Activated CD4-positive, alpha-beta T cell treated with anti-CD3 and anti-CD28 coated beads, Interleukin-2, amount 50 U/mL, for 48 hours (primary cell): Measurements from ENCODE around the gene RICTOR.
"Not testable (repeated sequence)": the region's sequence is repeated elsewhere in the genome, so short reads cannot be mapped to it uniquely, and the experiment has no call there.

Source experiments
- DNase-seq, 2 experiments: peaks; one replicate each; pipeline ENCODE4 v3.0.0-alpha.2; 2020

The RICTOR gene

DNA sequence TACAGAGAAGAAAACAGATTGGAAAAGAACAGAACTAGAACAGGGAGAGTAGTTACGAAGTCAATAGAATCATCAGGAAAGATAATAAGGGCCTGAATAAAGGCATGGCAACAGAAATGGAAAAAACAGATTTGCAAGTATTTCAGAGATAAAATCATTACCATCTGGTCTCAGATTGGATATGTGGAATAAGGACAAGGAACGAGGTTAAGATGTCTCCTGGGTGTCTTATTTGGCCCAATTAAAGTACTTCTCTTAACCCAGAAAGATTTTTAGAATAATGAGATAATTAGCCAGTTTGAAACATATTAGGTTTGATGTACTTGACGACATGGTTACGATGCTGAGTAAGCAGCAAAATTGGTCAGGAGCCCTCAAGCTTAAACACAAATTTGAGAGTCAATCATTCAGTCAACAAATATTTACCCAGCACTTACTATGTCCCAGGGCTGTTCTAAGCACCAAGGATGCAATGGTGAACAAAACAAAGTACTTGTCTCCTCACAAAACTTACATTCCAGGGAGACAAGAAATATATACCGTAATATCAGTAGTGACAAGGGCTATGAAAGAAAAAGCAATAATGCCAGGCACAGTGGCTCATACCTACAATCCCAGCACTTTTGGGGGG, 18.3 kb downstream of the RICTOR start:
- no peak for DNase-seq

DNA sequence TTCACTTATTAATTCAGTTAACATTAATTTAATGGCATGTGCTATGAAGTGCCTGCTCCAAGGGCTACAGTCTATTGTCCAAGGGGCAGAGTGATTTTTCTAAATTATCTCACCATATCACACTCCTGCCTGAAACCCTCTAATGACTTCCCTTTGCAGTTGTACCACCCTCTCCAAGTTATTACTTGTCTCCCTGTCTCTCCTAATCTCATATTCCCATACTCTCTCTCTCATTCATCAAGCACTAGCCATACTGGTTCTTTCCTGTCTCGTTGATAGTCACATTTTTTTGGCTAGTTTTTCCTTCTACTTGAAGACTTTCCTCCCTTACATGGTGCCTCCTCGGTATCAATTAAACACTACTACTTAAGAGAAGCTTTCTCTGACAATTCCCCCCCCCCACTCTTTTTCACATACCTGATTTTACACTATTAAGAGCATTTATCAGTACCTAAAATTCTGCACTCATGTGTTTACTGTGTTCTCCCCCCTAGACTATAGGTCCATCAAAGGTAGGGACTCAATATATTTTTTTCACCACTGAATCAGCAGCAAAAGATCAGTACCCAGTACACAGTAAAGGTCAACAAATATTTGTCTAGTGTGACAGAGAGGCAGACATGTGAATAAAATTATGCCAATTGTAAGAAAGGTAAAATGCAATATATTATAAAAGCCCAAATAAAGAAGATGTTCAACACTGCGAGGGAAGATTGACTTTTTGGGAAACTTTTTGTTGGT, 19.0 kb downstream of the RICTOR start:
- no peak for DNase-seq

GRCh38 chr5:39053189-39053588, 21.0 kb downstream of the RICTOR start:
- DNase-seq, result no peak

DNA sequence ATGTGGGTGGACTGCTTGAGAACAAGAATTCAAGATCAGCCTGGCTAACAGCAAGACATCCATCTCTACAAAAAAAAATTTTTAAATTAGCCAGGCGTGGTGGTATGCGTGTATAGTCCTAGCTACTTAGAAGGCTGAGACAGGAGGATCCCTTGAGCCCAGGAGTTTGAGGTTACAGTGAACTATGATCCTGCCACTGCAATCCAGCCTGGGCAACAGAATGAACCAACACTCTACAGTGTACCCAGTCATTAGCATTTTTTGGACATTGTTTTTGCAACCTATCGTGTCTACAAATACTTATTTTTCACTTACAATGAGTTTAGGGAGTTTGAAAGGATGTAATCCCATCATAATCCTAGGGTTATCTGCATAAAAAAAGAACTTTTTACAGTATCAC, 22.1 kb downstream of the RICTOR start:
- DNase-seq, result no peak

DNA sequence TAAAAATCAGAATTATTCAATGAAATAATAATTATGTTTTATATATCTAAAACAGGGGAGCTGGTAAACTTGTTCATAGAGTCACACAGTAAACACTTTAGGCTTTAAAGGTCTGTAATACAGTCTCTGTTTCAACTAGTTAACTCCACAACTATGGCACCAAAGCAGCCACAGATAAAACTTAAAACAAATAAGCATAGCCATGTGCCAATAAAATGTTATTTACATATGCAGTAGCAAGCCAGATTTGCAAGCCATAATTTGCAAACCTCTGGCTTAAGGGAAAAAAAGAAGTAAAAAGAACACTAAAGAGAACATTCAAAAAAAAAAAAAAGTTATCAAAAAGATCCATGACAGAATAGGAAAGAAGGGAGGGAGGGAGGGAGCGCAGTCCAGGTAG, 24.9 kb downstream of the RICTOR start:
- DNase-seq, result no peak

DNA sequence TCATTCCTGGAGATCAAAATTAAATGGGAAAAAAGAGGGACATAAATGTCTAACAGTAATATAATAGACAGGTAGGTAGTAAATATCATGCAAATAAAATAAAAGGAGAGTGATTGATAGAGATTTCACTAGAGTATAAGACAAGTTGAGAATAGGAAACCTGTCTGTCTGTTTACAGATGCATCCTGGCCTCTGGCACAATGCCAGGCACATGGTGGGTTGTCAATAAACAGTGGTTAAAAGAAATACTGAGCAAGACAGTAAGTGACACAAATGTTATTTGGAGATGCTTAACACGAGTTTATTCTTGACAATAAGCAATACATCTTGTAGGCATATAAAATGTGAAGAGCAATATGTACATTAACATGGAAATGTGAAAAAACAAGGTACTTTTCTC, 33.3 kb downstream of the RICTOR start:
- DNase-seq, result no peak

DNA sequence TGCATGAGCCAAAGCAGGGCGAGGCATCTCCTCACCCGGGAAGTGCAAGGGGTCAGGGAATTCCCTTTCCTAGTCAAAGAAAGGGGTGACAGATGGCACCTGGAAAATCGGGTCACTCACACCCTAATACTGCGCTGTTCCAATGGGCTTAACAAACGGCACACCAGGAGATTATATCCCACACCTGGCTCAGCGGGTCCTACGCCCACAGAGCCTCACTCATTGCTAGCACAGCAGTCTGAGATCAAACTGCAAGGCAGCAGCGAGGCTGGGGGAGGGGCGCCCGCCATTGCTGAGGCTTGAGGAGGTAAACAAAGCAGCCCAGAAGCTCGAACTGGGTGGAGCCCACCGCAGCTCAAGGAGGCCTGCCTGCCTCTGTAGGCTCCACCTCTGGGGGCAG, 39.7 kb downstream of the RICTOR start:
- not testable (repeated sequence) for DNase-seq

DNA sequence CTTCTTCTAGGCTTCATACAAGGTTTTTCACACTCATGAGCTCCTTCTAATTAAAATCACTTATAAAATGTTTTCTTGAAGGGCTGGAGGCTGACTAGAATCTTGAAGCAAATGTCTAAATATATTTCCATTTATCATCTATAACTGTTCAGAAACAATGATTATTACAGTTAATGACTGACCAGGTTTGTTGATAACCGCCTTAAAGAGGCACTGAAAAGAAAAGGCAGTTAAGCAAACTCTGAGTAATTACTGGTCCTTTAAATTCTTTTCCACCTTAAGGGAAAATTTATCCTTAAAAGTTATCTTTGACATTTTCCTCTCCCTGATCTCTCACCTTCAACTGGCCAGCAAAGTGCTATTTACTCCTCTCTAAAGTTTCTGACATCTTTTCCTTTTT, 43.2 kb downstream of the RICTOR start:
- no peak for DNase-seq

DNA sequence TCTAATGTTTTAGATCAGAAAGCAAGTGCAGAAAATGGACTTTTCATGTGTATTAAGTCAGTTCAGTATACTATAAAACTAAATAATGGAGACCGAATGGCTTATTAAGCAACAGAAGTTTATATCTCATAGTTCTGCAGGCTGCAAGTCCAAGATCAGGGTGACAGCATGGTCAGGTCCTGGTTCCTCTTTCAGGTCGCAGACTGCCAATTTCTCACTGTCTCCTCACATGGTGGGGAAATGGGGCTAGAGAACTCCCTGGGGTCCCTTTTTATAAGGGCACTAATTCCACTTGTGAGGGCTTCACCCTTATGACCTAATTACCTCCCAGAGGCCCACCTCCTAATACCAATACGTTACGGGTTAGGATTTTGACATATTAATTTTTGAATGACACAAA, 48.7 kb downstream of the RICTOR start:
- no peak for DNase-seq

GRCh38 chr5:39024884-39025283, 49.3 kb downstream of the RICTOR start:
- DNase-seq, result no peak

DNA sequence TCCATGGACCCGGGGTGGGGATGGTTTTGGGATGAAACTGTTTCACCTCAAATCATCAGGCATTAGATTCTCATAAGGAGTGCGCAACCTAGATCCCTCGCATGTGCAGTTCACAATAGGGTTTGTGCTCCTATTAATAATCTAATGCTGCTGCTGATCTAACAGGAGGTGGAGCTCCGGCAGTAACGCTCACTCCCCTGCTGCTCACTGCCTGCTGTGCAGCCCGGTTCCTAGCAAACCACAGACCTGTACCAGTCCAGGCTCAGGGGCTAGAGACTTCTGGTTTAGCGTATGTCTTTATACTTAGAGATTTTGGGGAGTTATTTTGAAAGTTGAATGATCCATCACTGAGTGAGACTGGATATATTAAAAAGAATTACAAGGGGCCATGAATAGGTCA, 50.2 kb downstream of the RICTOR start:
- DNase-seq, result no peak

DNA sequence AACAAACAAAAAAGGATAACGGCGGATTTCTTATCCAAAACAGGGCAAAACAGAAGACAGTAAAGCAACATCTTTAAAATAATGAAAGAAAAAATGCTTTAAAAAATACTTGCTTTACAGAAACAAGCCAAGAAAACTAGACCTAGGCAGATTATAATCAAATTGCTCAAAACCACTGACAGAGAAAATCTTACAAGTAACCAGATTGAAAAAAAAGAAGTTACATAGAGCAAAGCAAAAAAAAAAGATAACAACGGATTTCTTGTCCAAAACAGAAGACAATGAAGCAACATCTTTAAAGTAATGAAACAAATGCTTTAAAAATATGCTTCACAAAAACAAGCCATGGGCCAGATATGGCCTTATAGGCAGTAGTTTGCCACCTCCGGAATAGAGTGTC, 51.1 kb downstream of the RICTOR start:
- no peak for DNase-seq

GRCh38 chr5:39022151-39022550, 52.0 kb downstream of the RICTOR start:
- DNase-seq, result no peak

GRCh38 chr5:39021413-39021812, 52.8 kb downstream of the RICTOR start:
- DNase-seq, result no peak

DNA sequence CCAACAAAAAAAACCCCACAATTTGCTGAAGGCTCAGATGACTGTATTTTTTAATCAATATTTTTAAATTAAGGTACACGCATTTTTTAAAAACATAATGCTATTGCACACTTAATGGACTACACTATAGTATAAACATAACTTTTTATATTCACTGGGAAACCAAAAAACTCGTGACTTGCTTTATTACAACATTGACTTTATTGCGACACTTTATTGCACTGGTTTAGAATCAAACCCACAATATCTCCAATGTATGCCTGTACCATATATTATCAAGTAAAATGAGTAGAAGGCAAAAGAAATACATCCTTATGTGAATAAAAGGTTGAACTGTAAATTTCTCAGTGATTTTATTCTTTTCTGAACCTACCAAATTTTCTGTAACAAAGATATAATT, 53.7 kb downstream of the RICTOR start:
- DNase-seq, result no peak

- DNase-seq, result no peak
Measured at GRCh38 chr5:39019254-39019653, 54.9 kb downstream of the RICTOR start.

- no peak for DNase-seq
Measured at GRCh38 chr5:39017504-39017903, 56.7 kb downstream of the RICTOR start.

- DNase-seq, result no peak
Measured at GRCh38 chr5:39016587-39017275, 57.5 kb downstream of the RICTOR start.

DNA sequence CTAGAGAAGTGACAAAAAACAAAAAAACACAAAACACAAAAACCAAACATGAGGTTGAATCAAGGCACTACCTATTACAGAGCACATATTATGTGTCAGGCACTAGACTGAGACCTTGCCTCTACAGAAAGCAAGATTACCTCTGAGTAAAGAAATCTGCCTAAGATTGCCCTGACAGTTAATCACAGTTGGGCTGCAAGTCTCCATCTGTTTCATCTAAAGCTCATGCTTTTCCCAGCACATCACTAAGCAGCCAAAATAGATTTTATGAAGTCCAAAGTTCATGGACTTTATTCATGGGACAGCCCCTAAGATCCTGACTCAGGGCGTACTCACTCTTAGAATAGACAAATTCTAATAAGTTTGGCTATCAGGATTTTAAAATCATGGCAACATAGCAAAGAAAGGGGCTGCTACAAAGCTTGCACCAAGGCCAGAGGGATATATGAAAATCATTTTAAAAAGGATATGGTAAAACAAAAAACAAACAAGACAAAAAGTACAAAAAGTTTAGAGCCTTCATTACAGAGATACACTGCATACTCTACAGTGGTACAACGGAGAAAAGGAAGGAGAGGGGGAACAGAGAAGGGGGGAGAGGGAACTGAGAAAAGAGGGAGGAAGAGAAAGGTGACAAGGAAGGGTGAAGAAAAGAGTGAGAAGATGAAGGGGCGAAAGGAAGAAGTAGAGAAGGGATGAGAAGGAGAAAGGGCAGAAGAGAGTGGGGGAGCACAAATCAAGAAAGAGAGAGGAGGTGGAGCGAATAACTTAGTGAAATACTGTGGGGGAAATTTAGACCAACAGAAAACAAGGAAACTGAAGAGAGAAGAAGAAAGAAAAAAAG, 58.2 kb downstream of the RICTOR start:
- DNase-seq, result no peak

DNA sequence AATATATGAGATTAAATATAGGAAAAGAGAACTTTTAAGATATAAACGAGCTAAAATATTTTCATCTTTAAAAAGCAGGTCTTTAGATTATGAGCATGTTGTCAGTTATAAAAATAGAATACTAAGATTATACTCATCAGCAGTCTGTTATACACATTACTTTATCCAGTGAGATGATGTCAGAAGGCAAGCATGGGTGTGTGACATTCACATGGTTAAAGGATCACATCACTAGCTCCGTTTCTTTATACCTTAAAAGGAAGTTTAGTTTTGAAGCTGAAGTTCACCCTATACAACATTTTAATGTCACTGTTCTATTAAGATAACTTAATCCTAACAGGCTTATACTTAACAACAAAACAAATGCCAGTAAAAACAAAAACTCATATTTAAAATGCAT, 59.6 kb downstream of the RICTOR start:
- no peak for DNase-seq

DNA sequence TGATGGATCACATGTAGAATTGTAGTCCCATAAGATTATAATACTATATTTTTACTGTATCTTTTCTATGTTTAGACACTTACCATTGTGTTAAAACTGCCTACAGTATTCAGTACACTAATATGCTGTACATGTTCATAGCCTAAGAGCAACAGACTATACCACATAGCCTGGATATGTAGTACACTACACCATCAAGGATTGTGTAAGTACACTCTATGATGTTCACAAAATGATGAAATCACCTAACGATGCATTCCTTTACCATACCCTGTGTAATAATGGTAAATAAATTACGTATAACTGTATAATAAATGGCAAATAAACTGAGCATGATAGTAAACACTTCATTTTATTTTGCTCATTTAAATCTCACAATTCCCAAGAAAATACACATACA, 60.3 kb downstream of the RICTOR start:
- no peak for DNase-seq

DNA sequence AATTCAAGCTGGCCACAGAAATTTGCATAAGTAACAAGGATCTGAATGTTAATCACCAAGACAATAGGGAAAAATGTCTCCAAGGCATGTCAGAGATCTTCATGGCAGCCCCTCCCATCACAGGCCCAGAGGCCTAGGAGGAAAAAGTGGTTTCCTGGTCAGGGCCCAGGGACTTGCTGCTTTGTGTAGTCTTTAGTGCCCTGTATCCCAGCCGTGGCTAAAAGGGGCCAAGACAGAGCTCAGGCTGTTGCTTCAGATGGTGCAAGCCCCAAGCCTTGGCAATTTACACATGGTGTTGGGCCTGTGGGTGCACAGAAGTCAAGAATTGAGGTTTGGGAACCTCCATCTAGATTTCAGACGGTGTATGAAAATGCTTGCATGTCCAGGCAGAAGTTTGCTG, 63.2 kb downstream of the RICTOR start:
- not testable (repeated sequence) for DNase-seq

DNA sequence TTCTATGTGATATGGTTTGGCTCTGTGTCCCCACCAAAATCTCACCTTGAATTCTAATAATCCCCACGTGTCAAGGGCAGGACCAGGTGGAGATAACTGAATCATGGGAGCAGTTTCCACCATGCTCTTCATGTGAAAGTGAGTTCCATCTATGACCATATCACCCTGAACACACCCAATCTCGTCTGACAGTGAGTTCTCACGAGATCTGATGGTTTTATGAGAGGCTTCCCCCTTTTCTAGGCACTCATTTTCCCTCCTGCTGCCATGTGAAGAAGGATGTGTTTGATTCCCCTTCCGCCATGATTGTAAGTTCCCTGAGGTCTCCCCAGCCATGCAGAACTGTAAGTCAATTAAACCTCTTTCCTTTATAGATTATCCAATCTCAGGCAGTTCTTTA, 64.2 kb downstream of the RICTOR start:
- no peak for DNase-seq
